PC-3 (cell line): ENCODE data around the gene SLC7A10.

Experiments
- EZH2phosphoT487 ChIP-seq: fragments of 300-600 bp; sonication (generic); IDR thresholded peaks from 2 replicates; pipeline ENCODE4 v1.6.1; 2018; ENCODE audit warnings: mild to moderate bottlenecking, antibody characterized with exemption, low read length, borderline replicate concordance
- TF ChIP-seq, protein P1 (sequence below): fragments of 300-600 bp; sonication (generic); conservative IDR thresholded peaks from 2 replicates; pipeline ENCODE4 v1.5.1; 2017; ENCODE audit warnings: antibody characterized with exemption, low read depth, mild to moderate bottlenecking, low read length

DNA sequence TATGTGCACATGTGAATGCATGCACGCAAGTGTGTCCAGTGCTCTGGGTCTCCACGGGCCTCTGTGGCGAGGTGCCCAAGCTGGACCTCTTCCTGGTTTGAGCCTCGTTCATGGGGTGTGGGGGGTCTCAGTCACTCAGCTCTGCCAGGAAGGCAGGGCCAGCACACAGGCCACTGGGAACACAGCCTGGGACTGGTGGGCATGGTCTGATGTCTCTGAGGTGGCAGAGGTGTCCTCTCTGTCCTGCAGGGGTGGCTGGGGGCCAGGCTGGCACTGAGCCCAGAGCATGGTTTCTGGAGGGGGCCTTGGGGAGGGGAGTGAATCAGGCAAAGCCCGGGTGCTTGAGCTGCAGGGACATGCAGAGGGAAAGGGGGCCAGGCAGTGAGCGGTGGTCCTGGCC, 22.1 kb downstream of the SLC7A10 start:
- TF ChIP-seq, protein P1, sequence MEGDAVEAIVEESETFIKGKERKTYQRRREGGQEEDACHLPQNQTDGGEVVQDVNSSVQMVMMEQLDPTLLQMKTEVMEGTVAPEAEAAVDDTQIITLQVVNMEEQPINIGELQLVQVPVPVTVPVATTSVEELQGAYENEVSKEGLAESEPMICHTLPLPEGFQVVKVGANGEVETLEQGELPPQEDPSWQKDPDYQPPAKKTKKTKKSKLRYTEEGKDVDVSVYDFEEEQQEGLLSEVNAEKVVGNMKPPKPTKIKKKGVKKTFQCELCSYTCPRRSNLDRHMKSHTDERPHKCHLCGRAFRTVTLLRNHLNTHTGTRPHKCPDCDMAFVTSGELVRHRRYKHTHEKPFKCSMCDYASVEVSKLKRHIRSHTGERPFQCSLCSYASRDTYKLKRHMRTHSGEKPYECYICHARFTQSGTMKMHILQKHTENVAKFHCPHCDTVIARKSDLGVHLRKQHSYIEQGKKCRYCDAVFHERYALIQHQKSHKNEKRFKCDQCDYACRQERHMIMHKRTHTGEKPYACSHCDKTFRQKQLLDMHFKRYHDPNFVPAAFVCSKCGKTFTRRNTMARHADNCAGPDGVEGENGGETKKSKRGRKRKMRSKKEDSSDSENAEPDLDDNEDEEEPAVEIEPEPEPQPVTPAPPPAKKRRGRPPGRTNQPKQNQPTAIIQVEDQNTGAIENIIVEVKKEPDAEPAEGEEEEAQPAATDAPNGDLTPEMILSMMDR = no peak
- no peak for TF ChIP-seq EZH2phosphoT487
